Measurements from ENCODE around the gene PGBD4.

- no peak for TF ChIP-seq CTCF (IDR thresholded peaks at IDR 0.05; ENCODE audit: extremely low read depth in 1 of 2, insufficient read depth in 1 of 2, low read depth in 1 of 2, low read length in 2 of 2)
- no peak for TF ChIP-seq POLR2A (IDR thresholded peaks at IDR 0.05; ENCODE audit: low read depth, low read length)
These were observed 27.0 kb downstream of the PGBD4 start for GRCh38 chr15:34128898-34129297.

Measured in endothelial cell of umbilical vein (primary cell).